Measurements from ENCODE around the gene AHRR. TPM values are rescaled to one million over a fixed set of nuclear protein-coding genes. Genes with fewer than 3 reads are reported as not detected.

Gene AHRR
- total RNA-seq, 1 donor from 2014 or later: 8.4 TPM

DNA sequence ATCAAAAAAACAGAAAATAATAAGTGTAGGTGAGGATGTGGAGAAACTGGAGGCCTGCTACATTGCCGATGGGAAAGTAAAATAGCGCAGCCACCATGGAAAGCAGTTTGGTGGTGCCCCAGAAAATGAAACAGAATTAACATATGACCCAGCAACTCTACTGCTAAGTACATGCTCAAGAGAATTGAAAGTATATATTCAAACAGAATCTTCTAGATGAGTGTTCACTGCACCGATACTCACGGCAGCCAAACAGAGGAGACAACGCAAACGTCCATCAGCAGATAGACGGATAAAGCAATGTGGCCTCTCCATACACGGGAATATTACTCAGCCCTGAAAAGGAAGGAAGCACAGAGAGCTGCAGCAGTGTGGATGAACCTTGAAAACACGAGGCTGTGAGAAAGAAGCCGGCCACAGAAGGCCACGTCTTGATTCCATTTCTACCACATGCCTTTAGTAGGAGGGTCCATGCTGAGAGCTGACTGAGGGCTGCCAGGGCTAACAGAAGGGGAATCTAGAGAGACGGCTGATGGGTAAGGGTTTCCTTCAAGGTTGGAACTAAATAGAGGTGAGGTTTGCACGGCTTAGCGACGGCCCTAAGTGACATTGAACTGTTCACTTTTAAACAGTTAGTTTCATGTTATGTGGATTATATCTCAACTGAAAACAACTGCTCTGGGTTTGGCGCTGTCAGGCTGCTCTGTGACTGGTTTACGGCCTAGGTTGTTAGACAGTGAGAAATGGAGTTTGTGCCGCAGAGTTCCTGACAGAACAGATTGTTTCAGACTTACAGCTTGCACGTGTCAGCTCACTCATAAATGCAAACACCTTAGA lies 29.8 kb downstream of the AHRR start:
- ATAC-seq (no peak), DNase-seq (no peak)
- Histone ChIP-seq H3K9me3 (no peaks in the 10 kb centered on the region), H3K4me3 (no peak overlapping the region), H3K27me3 (ENCODE audit: low read depth) (no peaks in the 10 kb centered on the region), H3K27ac (no peak overlapping the region), H3K36me3 (peaks cover 10% of the 10 kb centered on the region), H3K4me1 (no peaks in the 10 kb centered on the region)
- intact Hi-C loops (cut with DNase I): no loop called here
- TF ChIP-seq, protein P1, sequence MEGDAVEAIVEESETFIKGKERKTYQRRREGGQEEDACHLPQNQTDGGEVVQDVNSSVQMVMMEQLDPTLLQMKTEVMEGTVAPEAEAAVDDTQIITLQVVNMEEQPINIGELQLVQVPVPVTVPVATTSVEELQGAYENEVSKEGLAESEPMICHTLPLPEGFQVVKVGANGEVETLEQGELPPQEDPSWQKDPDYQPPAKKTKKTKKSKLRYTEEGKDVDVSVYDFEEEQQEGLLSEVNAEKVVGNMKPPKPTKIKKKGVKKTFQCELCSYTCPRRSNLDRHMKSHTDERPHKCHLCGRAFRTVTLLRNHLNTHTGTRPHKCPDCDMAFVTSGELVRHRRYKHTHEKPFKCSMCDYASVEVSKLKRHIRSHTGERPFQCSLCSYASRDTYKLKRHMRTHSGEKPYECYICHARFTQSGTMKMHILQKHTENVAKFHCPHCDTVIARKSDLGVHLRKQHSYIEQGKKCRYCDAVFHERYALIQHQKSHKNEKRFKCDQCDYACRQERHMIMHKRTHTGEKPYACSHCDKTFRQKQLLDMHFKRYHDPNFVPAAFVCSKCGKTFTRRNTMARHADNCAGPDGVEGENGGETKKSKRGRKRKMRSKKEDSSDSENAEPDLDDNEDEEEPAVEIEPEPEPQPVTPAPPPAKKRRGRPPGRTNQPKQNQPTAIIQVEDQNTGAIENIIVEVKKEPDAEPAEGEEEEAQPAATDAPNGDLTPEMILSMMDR (IDR thresholded peaks at IDR 0.05): no peak

DNA sequence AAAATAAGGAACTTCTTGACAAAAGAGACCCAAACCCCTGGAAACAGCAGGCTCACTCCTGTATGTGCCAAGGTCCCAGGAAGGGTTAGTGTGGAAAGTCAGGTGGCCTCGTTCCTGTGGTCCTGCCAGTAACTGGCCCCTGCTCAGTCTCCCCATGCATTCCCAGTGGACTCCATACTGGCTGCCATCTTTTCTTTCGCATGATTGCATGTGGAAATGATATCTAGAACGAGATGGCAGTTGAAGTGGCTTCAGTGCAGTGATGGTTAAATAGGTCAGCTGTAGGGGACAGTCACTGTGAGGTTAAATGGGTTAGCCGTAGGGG lies 30.4 kb downstream of the AHRR start:
- Histone ChIP-seq H3K36me3 (peaks cover 8% of the 10 kb centered on the region), H3K9me3 (no peaks in the 10 kb centered on the region), H3K4me1 (no peaks in the 10 kb centered on the region), H3K27me3 (ENCODE audit: low read depth) (no peaks in the 10 kb centered on the region), H3K27ac (no peak overlapping the region), H3K4me3 (no peak overlapping the region)
- intact Hi-C loops (cut with DNase I): no loop called here
- ATAC-seq (no peak), DNase-seq (no peak)
- TF ChIP-seq, protein P1 (IDR thresholded peaks at IDR 0.05): no peak

DNA sequence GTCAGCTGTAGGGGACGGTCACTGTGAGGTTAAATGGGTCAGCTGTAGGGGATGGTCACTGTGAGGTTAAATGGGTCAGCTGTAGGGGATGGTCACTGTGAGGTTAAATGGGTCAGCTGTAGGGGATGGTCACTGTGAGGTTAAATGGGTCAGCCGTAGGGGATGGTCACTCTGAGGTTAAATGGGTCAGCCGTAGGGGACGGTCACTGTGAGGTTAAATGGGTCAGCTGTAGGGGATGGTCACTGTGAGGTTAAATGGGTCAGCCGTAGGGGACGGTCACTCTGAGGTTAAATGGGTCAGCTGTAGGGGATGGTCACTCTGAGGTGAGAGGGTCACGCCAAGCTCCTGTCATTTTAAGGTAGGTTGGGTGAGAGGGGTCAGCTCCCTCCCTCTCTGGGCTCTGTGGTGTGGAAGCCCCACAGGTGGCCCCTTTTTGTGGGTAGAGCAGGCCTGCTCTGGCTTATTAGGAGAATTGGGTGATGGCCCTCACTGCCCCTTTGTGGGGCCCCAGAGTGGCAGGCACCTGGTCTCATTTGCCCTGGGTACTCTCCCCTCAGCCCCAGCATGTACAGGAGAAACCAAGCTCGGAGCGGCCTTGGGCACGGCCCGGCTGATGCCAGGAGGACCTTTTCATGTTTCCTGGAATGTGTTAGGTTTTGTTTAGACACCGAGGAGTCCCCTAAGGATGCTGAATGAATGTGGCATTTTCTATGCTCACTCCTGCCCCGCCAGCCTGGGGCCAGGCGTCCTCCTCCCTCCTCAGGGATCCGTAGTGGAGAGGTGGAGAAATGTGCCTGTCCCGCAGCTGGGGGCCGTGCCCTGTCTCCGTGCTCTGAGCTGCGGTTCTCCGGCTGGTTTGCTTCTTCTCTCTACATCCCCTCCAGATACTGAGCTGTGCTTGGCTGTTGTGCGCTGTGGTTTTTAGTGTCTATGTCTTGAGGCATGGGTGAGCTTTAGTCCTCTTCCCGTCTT lies 31.4 kb downstream of the AHRR start:
- ATAC-seq: no peak
- H3K4me3 ChIP-seq: no peak overlapping the region
- intact Hi-C loops (cut with DNase I): no loop called here
- H3K27ac ChIP-seq: no peak overlapping the region
- H3K4me1 ChIP-seq: no peaks in the 10 kb centered on the region
- H3K27me3 ChIP-seq (ENCODE audit: low read depth): no peaks in the 10 kb centered on the region
- peaks cover 8% of the 10 kb centered on the region for H3K36me3 ChIP-seq
- DNase-seq: no peak
- TF ChIP-seq, protein P1 (IDR thresholded peaks at IDR 0.05): no peak
- H3K9me3 ChIP-seq: no peaks in the 10 kb centered on the region

DNA sequence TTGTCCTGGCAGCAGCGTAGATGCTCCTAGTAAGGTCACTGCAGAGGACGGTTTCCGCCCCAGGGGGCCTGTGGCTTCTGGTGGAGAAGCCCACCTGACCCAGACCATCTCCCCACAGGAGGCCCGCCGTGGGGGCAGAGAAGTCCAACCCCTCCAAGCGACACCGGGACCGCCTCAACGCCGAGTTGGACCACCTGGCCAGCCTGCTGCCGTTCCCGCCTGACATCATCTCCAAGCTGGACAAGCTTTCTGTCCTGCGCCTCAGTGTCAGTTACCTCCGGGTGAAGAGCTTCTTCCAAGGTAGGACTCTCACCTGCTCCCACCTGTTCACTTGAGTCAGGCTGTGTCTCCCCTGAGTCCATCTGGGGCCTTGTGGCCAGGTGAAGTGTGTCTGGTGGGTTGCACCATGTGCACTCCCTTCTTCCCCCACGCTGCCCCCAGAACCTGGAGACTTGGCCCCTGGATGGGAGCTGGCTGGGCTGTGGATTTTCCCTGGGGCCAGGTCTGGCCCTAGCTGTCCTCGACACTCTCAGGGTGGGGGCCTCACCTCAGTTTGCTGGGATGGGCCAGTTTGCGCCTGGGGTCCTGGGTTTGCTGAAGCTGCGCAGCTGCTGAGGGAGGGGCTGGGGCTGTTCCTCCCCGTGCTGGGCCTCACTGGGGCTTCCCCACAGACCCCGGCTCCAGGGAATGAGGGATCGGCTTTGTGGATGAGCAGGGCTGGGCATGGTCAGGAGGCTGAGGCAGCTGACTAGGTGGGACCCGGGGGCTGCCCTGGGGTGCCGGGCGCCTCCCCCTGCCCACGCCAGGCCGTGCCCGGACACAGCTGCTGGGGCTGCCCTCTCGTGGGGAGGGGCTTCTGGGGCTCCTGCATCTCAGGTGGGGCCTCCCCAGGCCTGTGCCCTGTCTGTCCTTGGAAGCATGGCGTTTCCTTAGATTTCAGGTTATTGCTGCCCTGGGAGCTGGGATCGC lies 32.4 kb downstream of the AHRR start:
- Histone ChIP-seq H3K9me3 (no peaks in the 10 kb centered on the region), H3K4me3 (no peak overlapping the region), H3K27me3 (ENCODE audit: low read depth) (no peaks in the 10 kb centered on the region), H3K27ac (no peak overlapping the region), H3K36me3 (peaks cover 8% of the 10 kb centered on the region), H3K4me1 (no peaks in the 10 kb centered on the region)
- TF ChIP-seq, protein P1 (IDR thresholded peaks at IDR 0.05): no peak
- intact Hi-C loops (cut with DNase I): no loop called here
- DNase-seq (no peak), ATAC-seq (peak in 1 of 2 donors; percentile 19)

Measured in lower lobe of right lung (tissue), 2 donors.